DLD1 (cell line): ENCODE measurements around the gene PATE1.

Source experiments
- in situ Hi-C: cut with HindIII; loops from 2 replicates; pipeline ENCODE4 v1.10.0; 2017; ENCODE audit warnings: low sequenced_read_pairs

PATE1 gene

GRCh38 chr11:125787827-125788226, 41.7 kb downstream of the PATE1 start, which contains the start of gene PATE3:
Gene PATE3 (plus strand): TSS chr11:125788127. CDS start chr11:125788152, 25 bp downstream.
- in situ Hi-C loops = no loop called here

GRCh38 chr11:125790825-125791224, 44.7 kb downstream of the PATE1 start:
- in situ Hi-C loops = no loop called here

GRCh38 chr11:125797641-125798040, 51.6 kb downstream of the PATE1 start:
- in situ Hi-C loops = no loop called here
